HG03095 (cell line): Measurements from ENCODE around the gene NOTCH3.

Source experiments
- ATAC-seq: cut with Tn5 transposase; IDR thresholded peaks from one replicate; pipeline ENCODE4 v1.9.1; 2021; ENCODE audit warnings: moderate library complexity; ENCODE audit not compliant: unreplicated experiment

Gene NOTCH3

DNA sequence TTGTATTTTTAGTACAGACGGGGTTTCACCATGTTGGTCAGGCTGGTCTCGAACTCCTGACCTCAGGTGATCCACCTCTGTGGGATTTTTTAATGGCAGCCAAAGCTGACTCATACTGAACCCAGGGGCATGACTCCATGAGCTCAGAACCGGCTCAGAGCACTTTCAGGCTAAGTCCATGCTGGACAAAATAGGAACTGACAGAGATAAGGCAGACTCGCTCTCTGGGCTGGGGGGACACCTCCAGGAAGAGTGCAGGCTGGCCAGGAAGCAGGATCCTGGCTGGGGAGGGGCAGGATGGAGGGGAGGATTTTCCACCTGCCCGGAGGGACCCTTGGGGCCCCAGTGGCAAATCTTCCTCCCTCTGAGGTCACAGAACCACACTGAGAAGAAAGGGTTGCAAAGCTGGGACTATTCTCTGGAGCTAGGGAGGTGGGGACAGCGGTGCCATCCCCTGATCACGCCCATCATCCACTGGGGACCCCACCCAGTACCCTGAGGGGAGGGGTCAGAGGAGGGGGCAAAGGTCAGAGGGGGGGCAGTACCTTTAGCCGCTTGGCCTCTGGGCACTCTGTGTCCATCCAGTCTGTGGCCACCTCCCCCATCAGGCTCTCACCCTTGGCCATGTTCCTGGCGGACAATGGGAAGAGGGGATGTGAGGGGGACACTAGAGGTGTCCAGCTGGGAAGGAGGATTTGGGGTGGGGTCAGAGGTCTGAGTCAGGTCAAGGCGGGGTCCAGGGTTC, 31.1 kb downstream of the NOTCH3 start:
- no peak for ATAC-seq

DNA sequence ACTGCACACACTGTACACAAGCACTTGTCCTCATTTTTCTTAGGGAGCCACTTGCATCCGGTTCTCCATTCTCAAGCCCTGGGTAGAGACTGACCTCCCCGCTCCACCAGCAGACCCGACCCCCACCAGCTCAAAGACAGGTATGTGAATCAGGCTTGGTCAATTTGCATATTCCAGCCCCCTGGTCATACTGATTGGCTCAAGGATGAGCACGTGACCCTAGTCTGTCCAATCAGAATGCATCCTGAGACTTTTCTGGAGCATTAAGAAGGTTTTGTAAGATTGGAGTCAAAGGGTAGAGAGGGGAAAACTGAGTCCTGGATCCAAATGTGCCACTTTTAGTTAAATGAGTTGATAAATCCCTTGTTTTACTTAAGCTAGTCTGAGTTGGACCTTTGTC, 34.1 kb downstream of the NOTCH3 start:
- ATAC-seq = no peak

DNA sequence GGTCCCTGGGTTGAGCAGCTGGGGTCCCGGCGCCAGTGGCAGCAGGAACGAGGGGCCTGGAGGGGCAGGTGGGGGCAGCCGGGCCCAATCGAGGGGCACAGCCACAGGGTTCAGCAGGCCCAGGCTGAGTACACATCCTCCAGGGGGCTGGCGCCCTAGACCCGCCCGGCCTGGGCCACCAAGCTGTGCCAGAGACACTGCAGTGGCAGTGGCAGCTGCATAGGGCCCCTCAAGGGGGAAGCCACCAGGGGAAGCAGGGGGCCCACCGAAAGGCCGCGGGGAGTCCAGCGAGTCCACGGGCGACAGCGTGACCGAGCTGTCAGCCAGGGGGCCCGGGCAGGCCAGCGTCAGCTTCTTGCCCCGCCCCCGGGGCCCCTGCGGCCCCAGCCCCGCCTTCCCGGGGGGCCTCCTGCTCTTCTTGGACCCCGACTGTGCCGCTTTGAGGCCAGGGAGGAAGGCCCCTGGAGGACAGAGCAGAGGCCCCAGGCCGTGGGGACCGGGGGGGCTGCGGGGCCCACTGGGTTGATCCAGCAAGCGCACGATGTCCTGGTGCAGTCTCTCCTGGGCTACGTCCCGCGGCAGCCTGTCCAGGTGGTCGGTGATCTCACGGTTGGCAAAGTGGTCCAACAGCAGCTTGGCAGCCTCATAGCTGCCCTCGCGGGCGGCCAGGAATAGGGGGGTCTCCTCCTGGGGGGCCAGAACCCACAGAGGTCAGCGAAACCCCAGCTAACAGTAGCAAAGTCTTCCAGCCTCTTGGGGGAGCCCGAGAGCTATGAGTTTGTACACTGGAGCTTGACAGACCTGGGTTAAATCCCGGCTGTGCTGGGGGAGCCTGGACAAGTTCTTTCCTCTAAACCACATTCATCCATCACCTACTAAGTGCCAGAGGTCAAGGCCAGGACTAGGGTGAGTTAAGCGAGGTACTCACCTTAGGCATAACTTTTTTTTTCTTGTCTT, 39.5 kb downstream of the NOTCH3 start:
- ATAC-seq = no peak

DNA sequence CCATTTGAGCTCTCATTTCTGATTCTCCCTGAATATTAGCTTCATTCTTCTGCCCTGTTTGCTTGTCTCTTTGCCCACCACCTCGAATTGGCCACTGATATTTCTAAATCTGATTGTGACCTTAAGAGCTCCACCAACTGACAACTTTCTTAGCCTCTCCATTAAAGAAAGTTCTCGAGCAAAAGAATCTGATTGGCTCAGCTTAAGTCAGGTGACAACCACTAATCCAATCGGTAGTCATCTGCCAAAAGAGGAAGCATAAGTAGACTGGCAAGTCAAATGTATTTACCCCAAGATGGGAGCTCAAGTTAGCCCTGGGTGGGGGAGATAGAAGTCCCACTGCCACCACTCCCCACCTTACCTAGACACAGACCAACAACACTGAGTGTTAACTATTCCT, 41.5 kb downstream of the NOTCH3 start:
- ATAC-seq = no peak

DNA sequence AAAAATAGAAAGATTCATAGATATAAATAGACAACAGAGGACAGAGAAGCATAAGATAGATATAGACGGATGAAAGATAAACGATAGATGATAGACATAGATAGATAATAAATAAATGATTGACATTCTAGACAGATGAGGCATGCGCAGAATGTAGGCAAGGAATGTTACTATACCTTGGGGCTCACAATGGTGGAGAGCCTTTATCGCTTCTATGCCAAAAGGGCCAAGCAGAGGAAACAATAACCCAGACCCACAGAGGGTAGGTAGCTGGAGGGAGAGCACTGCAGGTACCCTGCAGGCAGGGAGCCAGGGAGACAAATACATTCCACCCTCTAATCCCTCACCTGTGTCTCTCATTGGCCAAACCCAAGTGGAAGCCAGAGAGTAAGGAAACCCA, 44.4 kb downstream of the NOTCH3 start:
- ATAC-seq = no peak

DNA sequence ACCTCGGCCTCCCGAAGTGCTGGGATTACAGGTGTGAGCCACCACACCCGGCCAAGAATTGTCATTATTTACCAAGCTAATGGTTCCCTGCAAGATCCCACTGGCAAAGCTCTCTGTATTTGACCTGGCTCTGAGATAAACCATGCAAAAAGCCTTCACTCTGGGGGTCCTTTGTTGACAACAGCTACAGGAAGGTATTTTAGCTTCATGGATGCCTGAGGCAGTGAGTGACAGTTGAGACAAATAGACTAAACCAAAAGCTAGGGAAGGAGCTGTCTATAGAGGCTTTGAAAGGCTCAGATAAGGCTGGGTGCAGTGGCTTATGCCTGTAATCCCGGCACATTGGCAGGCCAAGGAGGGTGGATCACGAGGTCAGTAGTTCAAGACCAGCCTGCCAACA, 45.5 kb downstream of the NOTCH3 start:
- no peak for ATAC-seq

DNA sequence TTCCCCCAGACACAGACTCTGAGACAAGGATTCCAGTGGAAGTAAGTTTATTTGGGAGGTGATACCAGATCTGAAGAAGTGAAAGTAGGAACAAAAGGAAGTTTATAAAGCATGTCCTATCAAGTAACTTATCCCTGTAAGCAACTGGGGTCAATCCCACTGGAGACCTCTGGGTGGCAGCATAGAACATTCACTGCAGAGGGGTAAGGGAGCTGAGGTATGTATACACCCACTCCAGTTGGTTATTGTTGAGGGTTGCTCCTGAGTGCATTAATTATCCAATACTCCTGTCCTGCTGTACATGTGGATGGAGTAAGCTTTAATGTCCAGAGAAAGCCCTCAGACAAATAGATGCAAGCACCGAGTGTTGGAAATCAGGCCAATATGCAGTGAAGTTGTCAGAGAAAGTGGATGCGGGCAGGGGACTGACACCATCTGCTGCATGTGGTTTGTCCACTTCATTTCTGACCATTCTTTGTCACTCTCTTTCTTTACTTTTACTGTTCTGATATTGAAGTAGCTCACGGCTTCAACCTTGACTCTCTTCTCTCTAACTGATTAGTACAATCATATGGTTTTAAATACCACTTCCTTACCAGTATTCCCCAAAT, 46.7 kb downstream of the NOTCH3 start:
- ATAC-seq = no peak

DNA sequence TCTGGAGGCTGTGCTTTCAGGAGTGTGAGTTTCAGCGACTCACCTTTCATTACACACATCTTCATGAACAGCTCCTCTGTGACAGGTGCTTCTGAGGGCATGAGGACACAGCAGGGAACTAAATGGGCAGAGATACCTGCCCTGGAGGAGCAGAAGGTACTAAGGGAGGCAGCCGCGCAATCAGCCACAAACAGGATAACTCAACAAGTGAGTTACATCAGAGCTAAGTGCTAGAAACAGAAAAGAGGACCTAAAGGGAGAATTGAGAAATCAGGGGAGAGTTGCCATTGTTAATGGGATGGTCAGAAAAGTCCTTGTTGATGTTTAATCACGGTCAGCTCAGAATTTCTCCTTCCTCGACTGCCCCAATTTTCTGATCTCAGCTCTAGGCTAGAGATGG, 51.1 kb downstream of the NOTCH3 start:
- ATAC-seq = no peak

DNA sequence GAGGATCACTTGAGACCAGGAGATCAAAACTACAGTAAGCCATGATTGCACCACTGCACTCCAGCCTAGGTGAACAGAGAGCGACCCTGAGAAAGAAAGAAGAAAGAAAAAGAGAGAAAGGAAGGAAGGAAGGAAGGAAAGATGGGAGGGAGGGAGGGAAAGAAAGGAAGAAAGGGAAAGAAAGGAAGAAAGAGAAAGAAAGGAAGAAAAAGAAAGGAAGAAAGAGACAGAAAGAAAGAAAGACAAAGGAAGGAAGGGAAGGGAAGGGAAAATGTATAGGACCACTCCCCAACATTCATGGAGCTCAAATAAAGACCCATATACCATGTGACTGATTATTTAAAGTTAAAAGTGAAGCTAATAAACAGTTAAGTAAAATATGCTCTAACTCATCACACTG, 53.7 kb downstream of the NOTCH3 start:
- no peak for ATAC-seq

DNA sequence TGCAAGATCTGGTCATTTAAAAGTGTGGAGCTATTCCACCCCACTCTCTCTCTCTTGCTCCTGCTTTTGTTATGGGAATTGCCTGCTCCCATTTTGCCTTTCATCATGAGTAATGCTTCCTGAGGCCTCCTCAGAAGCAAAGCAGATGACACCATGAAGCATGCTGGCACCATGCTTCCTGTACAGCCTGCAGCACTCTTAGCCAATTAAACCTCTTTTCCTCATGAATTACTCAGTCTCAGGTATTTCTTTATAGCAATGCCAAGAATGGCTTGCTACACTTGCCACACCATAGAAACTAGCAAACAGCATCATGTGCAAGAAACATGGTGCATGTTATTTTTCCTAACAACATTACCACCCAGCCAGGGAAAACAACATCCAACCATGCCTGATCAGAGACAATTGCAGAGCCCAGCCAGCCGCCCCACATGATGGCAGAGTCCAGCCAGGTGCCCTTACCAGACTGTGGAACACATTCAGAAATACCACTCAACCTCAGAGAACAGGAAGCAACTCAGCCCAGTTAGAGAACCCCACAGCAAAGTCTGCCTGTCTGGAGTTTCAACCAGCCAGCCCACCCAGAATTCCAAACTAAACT, 56.6 kb downstream of the NOTCH3 start:
- ATAC-seq = no peak

DNA sequence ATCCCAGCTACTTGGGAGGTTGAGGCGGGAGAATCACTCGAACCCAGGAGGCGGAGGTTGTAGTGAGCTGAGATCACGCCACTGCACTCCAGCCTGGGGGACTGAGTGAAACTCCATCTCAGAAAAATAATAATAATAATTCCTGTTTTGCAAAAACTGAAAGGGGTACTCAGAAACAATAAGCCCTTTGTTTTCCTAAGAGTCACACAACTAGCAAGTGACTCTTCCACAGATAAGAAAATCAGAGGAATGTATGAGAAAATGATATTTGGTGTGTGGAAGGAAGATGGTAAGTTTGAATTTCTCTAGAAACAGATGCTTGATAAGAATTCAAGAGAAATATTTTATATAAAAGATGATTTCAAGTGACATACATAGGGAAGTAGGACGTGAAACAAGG, 58.5 kb downstream of the NOTCH3 start:
- ATAC-seq = no peak

DNA sequence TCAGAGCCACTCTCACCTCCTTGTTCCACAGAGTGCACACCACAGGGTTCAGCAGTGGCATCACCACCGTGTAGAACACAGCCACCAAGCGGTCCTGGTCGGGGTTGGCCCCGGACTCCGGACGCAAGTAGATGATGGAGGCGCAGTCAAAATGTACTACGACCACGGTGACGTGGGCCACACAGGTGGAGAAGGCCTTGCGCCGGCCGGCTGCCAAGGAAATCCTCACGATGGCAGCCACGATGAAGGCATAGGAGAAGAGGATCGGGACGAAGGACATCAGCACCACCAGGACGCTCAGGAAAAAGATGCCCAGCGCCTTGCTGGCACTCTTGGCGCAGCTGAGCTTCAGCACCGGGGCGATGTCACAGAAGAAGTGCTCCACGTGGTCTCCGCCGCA, 59.7 kb downstream of the NOTCH3 start:
- ATAC-seq = no peak

DNA sequence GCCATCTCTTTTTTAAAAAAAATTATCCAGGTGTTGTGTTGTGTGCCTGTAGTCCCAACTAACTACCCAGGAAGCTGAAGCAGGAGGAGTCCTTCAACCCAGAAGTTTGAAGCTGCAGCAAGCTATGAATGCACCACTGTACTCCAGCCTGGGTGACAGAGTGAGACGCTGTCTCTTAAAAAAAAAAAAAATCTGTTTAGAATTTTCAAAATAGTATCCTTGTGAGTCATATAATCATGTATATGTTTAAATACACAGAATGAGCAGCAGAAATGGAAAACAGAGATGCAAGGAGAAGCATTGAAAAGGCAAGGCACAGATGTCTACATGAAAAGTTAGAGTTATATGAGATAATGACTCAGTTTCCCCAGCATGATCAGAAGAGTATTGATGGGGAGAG, 62.4 kb downstream of the NOTCH3 start:
- no peak for ATAC-seq

DNA sequence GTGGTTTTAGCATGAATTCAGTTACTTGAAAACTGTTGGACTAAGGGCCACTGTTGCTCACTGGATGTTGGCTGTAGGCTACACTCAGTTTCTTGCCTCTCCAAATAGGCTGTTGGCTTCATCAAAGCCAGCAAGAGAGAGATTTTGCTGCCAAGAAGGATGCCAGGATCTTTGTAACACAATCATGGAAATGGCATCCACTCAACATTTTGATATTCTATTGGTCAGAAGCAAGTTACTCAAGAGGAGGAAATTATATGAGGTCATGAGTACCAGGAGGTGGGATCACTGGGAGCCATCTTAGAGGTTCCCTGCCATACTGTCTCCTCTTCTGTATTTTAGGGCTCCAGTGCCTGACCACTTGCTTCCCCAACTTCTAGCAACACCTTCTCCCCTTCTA, 63.0 kb downstream of the NOTCH3 start:
- ATAC-seq = no peak

DNA sequence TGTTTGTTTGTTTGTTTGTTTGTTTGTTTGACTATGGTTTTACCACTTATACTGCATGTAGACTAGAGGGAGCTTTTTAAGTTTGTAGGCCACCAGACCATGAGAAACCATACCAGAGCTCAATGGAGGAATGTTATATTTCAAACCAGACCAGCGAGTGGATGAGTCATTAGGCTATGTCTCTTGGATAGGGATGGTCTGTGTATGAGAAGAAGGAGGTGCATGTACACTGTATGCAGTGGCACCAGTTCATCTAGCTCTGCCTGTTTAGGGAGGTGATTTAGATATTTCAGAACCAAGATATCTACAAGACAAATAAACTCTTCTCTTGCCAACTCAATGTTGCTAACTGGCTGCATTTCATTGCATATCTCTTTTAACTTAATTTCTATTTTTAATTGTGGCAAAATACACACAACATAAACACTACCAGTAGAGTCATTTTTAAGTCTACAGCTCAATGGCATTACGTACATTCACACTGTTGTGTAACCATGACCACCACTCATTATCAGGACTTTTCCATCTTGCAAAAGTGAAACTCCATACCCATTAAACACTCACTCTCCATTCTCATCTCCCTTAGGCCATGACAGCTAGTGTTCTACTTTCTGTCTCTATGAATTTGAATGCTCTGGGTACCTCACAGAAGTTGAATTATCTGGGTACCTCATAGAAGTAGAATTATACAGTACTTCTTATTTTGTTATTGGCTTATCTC, 64.4 kb downstream of the NOTCH3 start:
- ATAC-seq = no peak

DNA sequence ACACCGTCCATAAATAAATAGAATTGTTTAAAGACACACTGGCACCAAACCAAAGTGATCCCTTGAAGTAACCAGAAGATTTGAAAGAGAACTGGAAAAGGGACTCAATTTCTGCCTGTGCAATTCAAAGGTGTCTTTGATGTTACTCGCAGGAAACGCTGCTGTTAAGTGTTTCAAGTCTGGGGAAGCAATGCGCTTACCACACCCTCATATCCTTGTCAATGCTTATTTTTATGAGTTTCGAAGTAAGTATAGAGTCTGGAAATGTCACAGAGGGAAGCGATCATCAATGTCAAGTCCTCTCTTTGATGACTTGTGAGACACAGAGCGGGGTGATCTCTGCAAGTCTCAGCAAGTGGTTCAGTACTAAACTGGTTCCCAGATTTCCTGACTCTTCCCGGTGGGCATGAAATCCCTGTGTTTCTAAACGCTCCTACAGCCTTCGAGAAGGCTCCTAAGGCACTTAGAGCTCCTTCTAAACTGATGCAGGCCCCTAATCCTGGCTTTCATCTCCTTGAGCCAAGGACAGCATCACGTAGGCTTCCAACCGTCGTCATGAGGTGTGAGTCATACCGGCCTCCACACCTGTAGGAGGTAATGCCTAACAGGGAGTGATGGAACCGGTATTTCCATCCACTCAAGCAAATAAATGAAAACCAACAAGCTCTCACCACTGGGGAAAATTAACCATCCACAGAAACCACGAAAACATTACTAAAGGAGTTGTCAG, 70.8 kb downstream of the NOTCH3 start:
- no peak for ATAC-seq

DNA sequence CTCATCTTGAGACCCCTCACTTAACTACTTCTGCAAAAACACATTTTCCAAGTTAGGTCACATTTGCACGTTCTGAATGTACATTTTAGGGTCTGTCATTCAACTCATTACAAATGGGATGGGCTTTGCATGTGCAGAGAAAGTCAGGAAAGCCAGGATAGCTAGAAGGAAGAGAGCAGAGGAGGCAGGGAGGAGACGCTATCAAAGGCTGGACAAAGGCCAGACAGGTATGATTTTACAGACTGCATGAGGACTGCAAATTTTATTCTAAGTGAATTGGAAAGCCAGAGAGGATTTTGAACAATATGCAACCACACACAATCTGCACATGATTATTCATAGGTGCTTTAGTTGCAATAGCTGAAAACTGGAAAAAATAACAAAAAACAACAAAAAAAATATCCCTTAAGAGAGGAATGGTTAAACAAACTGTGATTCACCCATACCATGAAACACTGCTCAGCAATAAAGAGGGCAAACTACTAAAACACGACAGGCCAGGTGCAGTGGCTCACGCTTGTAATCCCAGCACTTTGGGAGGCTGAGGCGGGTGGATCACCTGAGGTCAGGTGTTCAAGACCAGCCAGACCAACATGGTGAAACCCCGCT, 72.5 kb downstream of the NOTCH3 start:
- no peak for ATAC-seq

DNA sequence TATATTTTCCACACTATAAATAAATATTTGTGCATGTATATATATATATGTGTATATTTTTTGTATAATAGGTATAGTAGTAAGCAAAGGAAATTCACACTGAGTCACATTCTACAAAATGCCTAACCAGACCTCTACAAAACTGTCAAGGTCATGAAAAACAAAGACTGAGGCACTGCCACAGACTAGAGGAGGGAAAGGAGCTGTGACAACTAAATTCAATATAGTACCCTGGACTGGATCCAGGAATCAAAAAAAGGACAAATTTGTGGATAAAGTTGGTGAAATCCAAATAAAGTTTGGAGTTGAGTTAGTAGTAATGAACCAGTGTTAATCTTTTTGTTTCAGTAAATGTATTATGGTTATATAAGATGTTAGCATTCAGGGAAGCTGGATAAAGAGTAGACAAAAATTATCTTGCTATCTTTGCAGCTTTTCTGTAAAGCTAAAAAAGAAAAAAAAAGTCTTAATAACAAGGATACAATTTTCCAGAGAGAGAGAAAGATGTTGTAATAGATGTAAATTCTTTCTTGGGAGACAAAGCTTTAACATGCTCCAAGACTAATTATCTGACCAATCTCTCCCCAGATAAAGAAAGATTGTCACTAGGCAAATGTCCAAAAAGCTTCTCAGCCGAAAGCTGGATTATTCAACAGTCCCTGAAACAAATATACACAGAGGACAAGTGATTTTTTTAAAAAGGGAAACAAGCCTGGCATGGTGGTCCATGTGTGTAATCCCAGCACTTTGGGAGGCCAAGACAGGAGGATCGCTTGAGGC, 74.5 kb downstream of the NOTCH3 start:
- ATAC-seq = no peak
